MM.1S (cell line): ENCODE results near the gene ADRB2.

Experiments used
- CTCF ChIP-seq: fragments of 300-600 bp; sonication (generic); IDR thresholded peaks from 2 replicates; pipeline ENCODE4 v1.5.1; 2016; ENCODE audit warnings: antibody characterized with exemption, low read length, mixed read lengths
- EZH2 ChIP-seq: fragments of 300-600 bp; sonication (generic); optimal IDR thresholded peaks from 2 replicates; pipeline ENCODE3; 2017; ENCODE audit warnings: low read depth, mild to moderate bottlenecking, antibody characterized with exemption, low read length, mixed read lengths

DNA sequence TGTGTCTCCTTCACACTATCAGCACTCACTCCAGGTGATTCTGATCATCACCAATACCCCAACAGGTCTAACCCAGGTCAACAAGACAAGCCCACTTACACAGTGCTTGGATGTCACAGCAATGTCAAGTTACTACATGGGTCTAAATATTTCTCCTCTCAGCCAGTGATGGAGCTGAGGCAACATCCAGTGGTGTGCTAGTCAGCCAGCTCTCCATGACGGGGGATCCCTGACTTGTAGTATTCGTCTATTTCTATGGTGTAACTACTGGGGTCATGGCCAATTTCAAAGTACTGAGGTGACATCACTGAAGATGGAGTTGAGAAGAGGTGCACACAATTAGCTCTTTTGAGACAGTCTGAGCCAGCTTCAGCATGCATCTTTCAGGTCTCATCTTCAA is 31.1 kb downstream of the ADRB2 start:
- TF ChIP-seq CTCF: no peak
- TF ChIP-seq EZH2: no peak
